Neural cell (in vitro differentiated cells): ENCODE results near the gene IL12RB1. TPM values are rescaled to one million over a fixed set of nuclear protein-coding genes. Genes with fewer than 3 reads are reported as not detected.

Experiments
- H2AFZ ChIP-seq: fragments of 200-600, 300-800 bp; sonication (generic), shearing (Covaris generic); 2 replicates; pipeline ENCODE4 v1.6.0; 2014; ENCODE audit warnings: low read depth, mild to moderate bottlenecking, antibody characterized with exemption, low read length, moderate library complexity
- H3F3A ChIP-seq: fragments of 200-600 bp; shearing (Covaris generic); 2 replicates; pipeline ENCODE4 v1.6.1; 2016; ENCODE audit warnings: mild to moderate bottlenecking, moderate library complexity, mixed read lengths, antibody characterized with exemption, low read length; ENCODE audit not compliant: insufficient read depth, poor library complexity, severe bottlenecking
- H3K27ac ChIP-seq: fragments of 200-600, 300-800 bp; sonication (generic), shearing (Covaris generic); 2 replicates; pipeline ENCODE4 v1.5.1; 2014; ENCODE audit warnings: mild to moderate bottlenecking, low read length, moderate library complexity
- H3K27me3 ChIP-seq: fragments of 300-800, 200-600 bp; sonication (generic), shearing (Covaris generic); 2 replicates; pipeline ENCODE4 v1.6.0; 2014; ENCODE audit warnings: mild to moderate bottlenecking, low read depth, low read length, moderate library complexity; ENCODE audit not compliant: insufficient read depth
- H3K36me3 ChIP-seq: fragments of 300-800, 200-600 bp; sonication (generic), shearing (Covaris generic); 2 replicates; pipeline ENCODE4 v1.5.1; 2014; ENCODE audit warnings: mild to moderate bottlenecking, antibody characterized with exemption, low read length, moderate library complexity; ENCODE audit not compliant: insufficient read depth
- H3K4me2 ChIP-seq: fragments of 300-800, 200-600 bp; sonication (generic), shearing (Covaris generic); 2 replicates; pipeline ENCODE4 v1.6.0; 2014; ENCODE audit warnings: mild to moderate bottlenecking, low read length
- H3K4me3 ChIP-seq: fragments of 300-800, 200-600 bp; sonication (generic), shearing (Covaris generic); 2 replicates; pipeline ENCODE4 v1.5.1; 2014; ENCODE audit warnings: mild to moderate bottlenecking, low read length, moderate library complexity
- H3K79me2 ChIP-seq: fragments of 200-600 bp; shearing (Covaris generic); replicated peaks from 2 replicates; pipeline ENCODE4 v1.6.0; 2014; ENCODE audit warnings: mild to moderate bottlenecking, low read length, moderate library complexity; ENCODE audit not compliant: insufficient read depth
- H3K9ac ChIP-seq: fragments of 300-800, 200-600 bp; sonication (generic), shearing (Covaris generic); 2 replicates; pipeline ENCODE4 v1.6.1; 2016; ENCODE audit warnings: mild to moderate bottlenecking, low read length, mixed read lengths
- H3K9me2 ChIP-seq: fragments of 200-600 bp; shearing (Covaris generic); 2 replicates; pipeline ENCODE4 v1.6.1; 2016; ENCODE audit warnings: mild to moderate bottlenecking, low read length, mixed read lengths; ENCODE audit not compliant: insufficient read depth
- H3K9me3 ChIP-seq: fragments of 200-600, 300-800 bp; sonication (generic), shearing (Covaris generic); 2 replicates; pipeline ENCODE4 v1.6.1; 2016; ENCODE audit warnings: mild to moderate bottlenecking, mixed run types, low read length, moderate library complexity, mixed read lengths
- H4K20me1 ChIP-seq: fragments of 200-600 bp; shearing (Covaris generic); 2 replicates; pipeline ENCODE4 v1.6.1; 2016; ENCODE audit warnings: mild to moderate bottlenecking, mixed run types; ENCODE audit not compliant: insufficient read depth
- CTCF ChIP-seq: fragments of 450-650 bp; IDR thresholded peaks from 2 replicates; pipeline ENCODE4 v1.5.1; 2014; ENCODE audit warnings: antibody characterized with exemption, mild to moderate bottlenecking, moderate library complexity; ENCODE audit not compliant: poor library complexity, severe bottlenecking
- EP300 ChIP-seq: fragments of 450-650 bp; conservative IDR thresholded peaks from 2 replicates; pipeline ENCODE4 v1.6.1; 2014; ENCODE audit warnings: antibody characterized with exemption, mild to moderate bottlenecking, moderate library complexity; ENCODE audit not compliant: poor library complexity, severe bottlenecking
- EZH2 ChIP-seq: fragments of 200-600, 300-800 bp; shearing (Covaris generic), sonication (generic); IDR thresholded peaks from 2 replicates; pipeline ENCODE4 v1.6.1; 2014; ENCODE audit warnings: antibody characterized with exemption, low read length, borderline replicate concordance, mild to moderate bottlenecking; ENCODE audit not compliant: insufficient read depth, poor library complexity, severe bottlenecking
- MXI1 ChIP-seq: fragments of 450-650 bp; conservative IDR thresholded peaks from 2 replicates; pipeline ENCODE4 v1.6.1; 2014; ENCODE audit warnings: antibody characterized with exemption, mild to moderate bottlenecking; ENCODE audit not compliant: poor library complexity, severe bottlenecking
- POLR2AphosphoS5 ChIP-seq: IDR thresholded peaks from 2 replicates; pipeline ENCODE4 v1.6.1; 2012
- RAD21 ChIP-seq: fragments of 450-650 bp; conservative IDR thresholded peaks from 2 replicates; pipeline ENCODE4 v1.6.1; 2014; ENCODE audit warnings: antibody characterized with exemption, mild to moderate bottlenecking, moderate library complexity
- REST ChIP-seq: IDR thresholded peaks from 2 replicates; pipeline ENCODE4 v1.6.1; 2012; ENCODE audit warnings: borderline replicate concordance
- SMC3 ChIP-seq: fragments of 450-650 bp; conservative IDR thresholded peaks from 2 replicates; pipeline ENCODE4 v1.6.1; 2014; ENCODE audit warnings: antibody characterized with exemption, mild to moderate bottlenecking, moderate library complexity; ENCODE audit not compliant: poor library complexity
- TAF1 ChIP-seq: IDR thresholded peaks from 2 replicates; pipeline ENCODE4 v1.6.1; 2012; ENCODE audit warnings: low read depth
- polyA plus RNA-seq: library from polyadenylated mRNA; depleted of rRNA; stranded (reverse); fragments of >200 nt; gene quantifications from 2 replicates; pipeline ENCODE4 v1.2.3, GENCODE V29; 2014

IL12RB1 gene
- polyA plus RNA-seq, 1 donor from 2014 or later = not detected

- Histone ChIP-seq H3K4me3 (no peak overlapping the region), H3F3A (no peaks in the 10 kb centered on the region), H3K27ac (no peak overlapping the region), H3K27me3 (no peaks in the 10 kb centered on the region), H3K9me2 (no peaks in the 10 kb centered on the region), H4K20me1 (no peaks in the 10 kb centered on the region), H3K36me3 (no peaks in the 10 kb centered on the region), H2AFZ (no peak overlapping the region), H3K4me2 (no peak overlapping the region), H3K9ac (no peak overlapping the region), H3K9me3 (no peaks in the 10 kb centered on the region), H3K79me2 (no peaks in the 10 kb centered on the region)
- TF ChIP-seq POLR2AphosphoS5 (no peak), REST (no peak), EZH2 (no peak), SMC3 (no peak), EP300 (no peak), TAF1 (no peak), CTCF (no peak), RAD21 (no peak), MXI1 (no peak)
These were observed 70.4 kb downstream of the IL12RB1 start for GRCh38 chr19:18016209-18016910.

GRCh38 chr19:18014197-18014596, 72.5 kb downstream of the IL12RB1 start:
- H3K9me3 ChIP-seq = no peaks in the 10 kb centered on the region
- H4K20me1 ChIP-seq = no peaks in the 10 kb centered on the region
- H3K27ac ChIP-seq = no peak overlapping the region
- H3K9ac ChIP-seq = no peak overlapping the region
- H2AFZ ChIP-seq = no peak overlapping the region
- no peaks in the 10 kb centered on the region for H3K27me3 ChIP-seq
- H3K79me2 ChIP-seq = no peaks in the 10 kb centered on the region
- TF ChIP-seq EP300 = no peak
- TF ChIP-seq MXI1 = no peak
- TF ChIP-seq RAD21 = no peak
- TF ChIP-seq POLR2AphosphoS5 = no peak
- TF ChIP-seq CTCF = no peak
- TF ChIP-seq SMC3 = no peak
- no peak for TF ChIP-seq TAF1
- no peak for TF ChIP-seq EZH2
- TF ChIP-seq REST = no peak
- H3K9me2 ChIP-seq = no peaks in the 10 kb centered on the region
- no peak overlapping the region for H3K4me3 ChIP-seq
- H3F3A ChIP-seq = no peaks in the 10 kb centered on the region
- H3K4me2 ChIP-seq = no peak overlapping the region
- H3K36me3 ChIP-seq = no peaks in the 10 kb centered on the region
